HepG2 (cell line): ENCODE measurements around the gene ADCY1. TPM values are rescaled to one million over a fixed set of nuclear protein-coding genes. Genes with fewer than 3 reads are reported as not detected.

Experiments used
- ATAC-seq: fragments of 200-7000 bp; cut with Tn5 transposase; 3 replicates; pipeline ENCODE4 v1.9.1; 2020; ENCODE audit warnings: mild to moderate bottlenecking, moderate library complexity
- BruUV-seq: library from RNA; stranded (reverse); fragments of 400-500 nt; replicated peaks from 2 replicates; lab custom pipeline; 2021; lab: Mats Ljungman, UMichigan
- CTCF ChIA-PET: fragments of 300-600 bp; formaldehyde crosslinking; extraction: SDS; loops from one replicate; lab custom pipeline; 2021; ENCODE audit warnings: low total read pairs, inconsistent platforms, low intra/inter-chr PET ratio; lab: Yijun Ruan, JAX
- POLR2A ChIA-PET: fragments of 350-600 bp; sonication (Branson Sonifier 250); formaldehyde crosslinking; loops from one replicate; lab custom pipeline; 2020; ENCODE audit warnings: antibody characterized with exemption, inconsistent platforms; lab: Yijun Ruan, JAX
- DNase-seq: peaks from one replicate; pipeline ENCODE4 v3.0.0-alpha.2; 2015; ENCODE audit warnings: low spot score
- FAIRE-seq: peaks from 3 replicates; lab custom pipeline; 2011; peaks lifted over from hg19 to GRCh38; lab: Jason Lieb, UNC
- H2AFZ ChIP-seq: one replicate; pipeline ENCODE4 v1.6.1; 2011; ENCODE audit warnings: low read length, inconsistent platforms
- H3K27ac ChIP-seq: fragments of 300-600 bp; 3 replicates; pipeline ENCODE4 v1.8.0; 2011; ENCODE audit warnings: mixed run types, mild to moderate bottlenecking, mixed read lengths, low read length, inconsistent platforms; ENCODE audit not compliant: insufficient read depth; ENCODE audit errors: extremely low read length
- H3K27me3 ChIP-seq, 2 experiments: fragments of 200-600 bp in 1 of 2; 2 replicates in 1 of 2; 3 replicates in 1 of 2; pipeline versions ENCODE4 v1.6.0 to v1.8.0; 2011; ENCODE audit warnings: low read length in 2 of 2, mild to moderate bottlenecking in 2 of 2, moderate library complexity in 2 of 2, inconsistent platforms in 1 of 2; ENCODE audit not compliant: insufficient read depth in 2 of 2, control insufficient read depth in 1 of 2
- H3K36me3 ChIP-seq, 2 experiments: fragments of 200-600 bp in 1 of 2; replicated peaks in 1 of 2; 2 replicates in 1 of 2; 3 replicates in 1 of 2; pipeline versions ENCODE4 v1.5.1 to v1.8.0; 2011; ENCODE audit warnings: low read length in 2 of 2, inconsistent platforms in 1 of 2; ENCODE audit not compliant: insufficient read depth in 2 of 2, control insufficient read depth in 1 of 2
- H3K4me1 ChIP-seq: 2 replicates; pipeline ENCODE4 v1.5.1; 2012; ENCODE audit warnings: low read length, inconsistent platforms; ENCODE audit not compliant: insufficient read depth
- H3K4me2 ChIP-seq: 2 replicates; pipeline ENCODE4 v1.6.0; 2011; ENCODE audit warnings: low read depth, low read length, inconsistent platforms
- H3K4me3 ChIP-seq, 3 experiments: fragments of 200-600 bp in 1 of 3; sonication (generic), shearing (Covaris generic) in 1 of 3; replicated peaks in 1 of 3; 2 replicates each; pipeline ENCODE4 v1.5.1; 2011 to 2016; ENCODE audit warnings: low read length in 3 of 3, inconsistent platforms in 2 of 3, low read depth in 2 of 3, mild to moderate bottlenecking in 2 of 3, control low read depth in 1 of 3, mixed read lengths in 1 of 3; ENCODE audit not compliant: insufficient read depth in 1 of 3
- H3K79me2 ChIP-seq: one replicate; pipeline ENCODE4 v1.6.1; 2011; ENCODE audit warnings: low read length, inconsistent platforms; ENCODE audit not compliant: insufficient read depth
- H3K9ac ChIP-seq: 2 replicates; pipeline ENCODE4 v1.6.0; 2011; ENCODE audit warnings: mild to moderate bottlenecking, low read depth, low read length, inconsistent platforms; ENCODE audit not compliant: insufficient read depth
- H3K9me3 ChIP-seq: 2 replicates; pipeline ENCODE4 v1.5.1; 2012; ENCODE audit warnings: mild to moderate bottlenecking, low read length
- H4K20me1 ChIP-seq: 2 replicates; pipeline ENCODE4 v1.6.0; 2011; ENCODE audit warnings: inconsistent platforms, mild to moderate bottlenecking, low read length, moderate library complexity; ENCODE audit not compliant: insufficient read depth
- JUNB ChIP-seq: sonication (generic); formaldehyde crosslinking; IDR thresholded peaks from 2 replicates; pipeline ENCODE4 v1.8.0; 2022; ENCODE audit warnings: missing genetic modification reagents, mild to moderate bottlenecking, borderline replicate concordance
- KDM3A ChIP-seq: IDR thresholded peaks from 2 replicates; pipeline ENCODE4 v1.6.1; 2018; ENCODE audit warnings: low read depth, missing compliant biosample characterization
- MAFK ChIP-seq, 2 experiments: IDR thresholded peaks in 1 of 2; conservative IDR thresholded peaks in 1 of 2; 2 replicates each; pipeline ENCODE4 v1.6.1; 2011; ENCODE audit warnings: improper control_type of control experiment in 2 of 2, low read length in 2 of 2
- PHF5A ChIP-seq: IDR thresholded peaks from one replicate; pipeline ENCODE4 v1.6.1; 2018; ENCODE audit warnings: low read depth, missing genetic modification reagents; ENCODE audit not compliant: unreplicated experiment
- SALL1 ChIP-seq: sonication (generic); formaldehyde crosslinking; IDR thresholded peaks from 2 replicates; pipeline ENCODE4 v1.8.0; 2022; ENCODE audit warnings: mild to moderate bottlenecking, missing genetic modification reagents
- SPEN ChIP-seq: sonication (generic); formaldehyde crosslinking; IDR thresholded peaks from 2 replicates; pipeline ENCODE4 v1.5.1; 2020; ENCODE audit warnings: low read depth, mild to moderate bottlenecking, missing genetic modification reagents
- ZNF790 ChIP-seq: sonication (generic); formaldehyde crosslinking; IDR thresholded peaks from 2 replicates; pipeline ENCODE4 v1.8.0; 2022; ENCODE audit warnings: missing genetic modification reagents, mild to moderate bottlenecking, borderline replicate concordance
- WGBS: methylation state at CpG from one replicate; pipeline ENCODE4 v1.1.6; 2017; ENCODE audit warnings: low lambda C conversion rate; 5-methylcytosine and 5-hydroxymethylcytosine counted together
- in situ Hi-C: cut with HindIII; loops from 2 replicates; pipeline ENCODE4 v1.10.0; 2017; ENCODE audit warnings: low pct_unique_long_range_greater_than_20kb; ENCODE audit not compliant: extremely low pct_ligation_motif_present
- intact Hi-C: fragments of 100-400 bp; cut with micrococcal nuclease; formaldehyde crosslinking; loops from one replicate; pipeline ENCODE4 v1.10.0; 2022; ENCODE audit not compliant: unreplicated experiment
- polyA plus RNA-seq, 8 experiments: library from polyadenylated mRNA; depleted of rRNA in 3 of 8; stranded (reverse) in 7 of 8; unstranded in 1 of 8; fragments of >200 nt; fragmentation: Illumina TruSeq in 4 of 8; extraction: Trizol in 4 of 8; gene quantifications; 2 replicates each; pipeline versions ENCODE4 v1.2.1 to v1.2.3, GENCODE V29; 2011 to 2016; ENCODE audit warnings: low read depth in 4 of 8, missing spikeins in 1 of 8, mixed read lengths in 1 of 8; ENCODE audit not compliant: insufficient read depth in 1 of 8
- total RNA-seq, 5 experiments: library from RNA; depleted of rRNA; stranded (reverse); fragments of >200 nt; fragmentation: Illumina TruSeq; extraction: Trizol; gene quantifications; 2 replicates each; pipeline ENCODE4 v1.2.3, GENCODE V29; 2016; ENCODE audit warnings: low read depth in 1 of 5

The ADCY1 gene
- total and polyA plus RNA-seq, 2 of the 13 experiments (the other 11 are each of a cell fraction or from before 2014, with no cell fraction given) = 0.80 to 1.2 TPM

DNA sequence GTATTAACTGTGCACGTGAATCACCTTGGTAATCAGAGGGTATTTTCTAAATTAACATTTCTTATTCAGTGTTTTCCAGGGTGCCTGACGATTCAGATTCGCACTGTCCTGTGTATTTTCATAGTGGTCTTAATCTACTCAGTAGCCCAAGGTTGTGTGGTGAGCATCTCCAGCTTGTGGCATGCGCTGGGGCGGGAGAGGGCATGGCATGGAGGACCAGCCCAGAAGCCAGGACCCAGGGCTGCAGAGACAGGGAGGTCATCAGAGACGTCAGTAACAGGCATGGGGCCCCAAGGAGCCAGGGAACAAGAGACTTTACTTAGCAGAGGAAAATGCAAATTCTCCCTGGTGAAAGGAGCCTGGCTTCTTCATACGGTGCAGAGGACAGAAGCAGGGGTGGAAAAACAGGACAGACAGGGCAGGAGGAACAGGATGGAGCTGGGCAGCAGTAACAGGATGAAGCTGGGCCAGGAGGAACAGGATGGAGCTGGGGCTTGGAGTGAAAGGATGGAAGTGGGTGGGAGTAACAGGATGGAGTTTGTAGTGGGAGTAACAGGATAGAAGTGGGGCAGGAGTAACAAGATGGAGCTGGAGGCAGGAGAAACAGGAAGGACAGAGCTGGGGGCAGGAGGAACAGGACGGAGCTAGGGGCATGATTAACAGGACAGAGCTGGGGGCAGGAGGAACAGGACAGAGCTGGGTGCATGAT, 110.9 kb downstream of the ADCY1 start:
- in situ Hi-C loops = no loop called here
- DNase-seq (no peak), FAIRE-seq (no peak), ATAC-seq (no peak)
- H3K79me2 ChIP-seq = no peaks in the 10 kb centered on the region
- no TSS peak for BruUV-seq
- H3K9ac ChIP-seq = no peak overlapping the region
- H3K27ac ChIP-seq = no peak overlapping the region
- WGBS = 75% methylated on average over 8 of the region's 8 CpGs
- ChIA-PET POLR2A (interaction anchor here (1.0 kb wide), 1 partner anchor 197 kb away, joined by 3 read pairs; no protein-coding TSS in a partner anchor), CTCF (no interaction called here)
- TF ChIP-seq JUNB (0 out of 2 replicates have a peak, but pooled peaks have one; percentile 19), SALL1 (no peak)
- H3K4me2 ChIP-seq = no peak overlapping the region
- intact Hi-C loops = no loop called here
- no peaks in the 10 kb centered on the region for H4K20me1 ChIP-seq
- peaks cover 0 to 3% of the 10 kb centered on the region in 2 experiments; a peak in 1 of 5 replicates for H3K27me3 ChIP-seq
- H3K9me3 ChIP-seq = no peaks in the 10 kb centered on the region
- H3K36me3 ChIP-seq = no peaks in the 10 kb centered on the region
- no peak overlapping the region for H2AFZ ChIP-seq
- peaks cover 24% of the 10 kb centered on the region for H3K4me1 ChIP-seq
- no peak overlapping the region for H3K4me3 ChIP-seq

DNA sequence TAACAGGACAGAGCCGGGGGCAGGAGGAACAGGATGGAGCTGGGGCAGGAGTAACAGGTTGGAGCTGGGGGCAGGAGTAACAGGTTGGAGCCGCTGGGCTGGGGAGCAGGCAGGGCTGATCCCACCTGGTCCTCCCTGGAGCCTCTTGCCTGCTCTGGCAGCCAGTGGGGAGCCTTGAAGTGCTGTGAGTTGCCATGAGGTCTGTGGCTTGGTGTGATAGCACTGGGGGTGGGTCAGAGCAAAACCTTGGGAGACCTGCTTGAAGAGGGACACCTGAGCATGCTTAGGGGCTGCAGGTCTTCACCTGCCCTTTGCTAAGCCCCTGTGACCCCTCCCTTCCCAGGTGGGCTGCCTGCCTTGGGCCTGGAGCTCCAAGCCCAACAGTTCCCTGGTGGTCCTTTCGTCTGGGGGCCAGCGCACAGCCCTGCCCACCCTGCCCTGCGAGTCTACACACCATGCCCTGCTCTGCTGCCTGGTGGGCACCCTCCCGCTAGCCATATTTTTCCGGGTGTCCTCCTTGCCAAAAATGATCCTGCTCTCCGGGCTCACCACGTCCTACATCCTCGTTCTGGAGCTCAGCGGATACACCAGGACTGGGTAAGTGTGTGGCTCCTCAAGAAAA, 111.6 kb downstream of the ADCY1 start:
- Histone ChIP-seq H3K4me3 (no peak overlapping the region), H4K20me1 (no peaks in the 10 kb centered on the region), H3K79me2 (no peaks in the 10 kb centered on the region), H3K36me3 (no peaks in the 10 kb centered on the region), H3K27ac (no peak overlapping the region), H3K9ac (no peak overlapping the region), H3K4me1 (peaks cover 30% of the 10 kb centered on the region), H3K27me3 (peaks cover 0 to 3% of the 10 kb centered on the region in 2 experiments; a peak in 1 of 5 replicates), H2AFZ (no peak overlapping the region), H3K4me2 (no peak overlapping the region), H3K9me3 (no peaks in the 10 kb centered on the region)
- in situ Hi-C loops = no loop called here
- 93% methylated on average over 9 of the region's 11 CpGs for WGBS
- POLR2A ChIA-PET = interaction anchor here (1.0 kb wide), 1 partner anchor 196 kb away, joined by 3 read pairs; no protein-coding TSS in a partner anchor
- no peak for DNase-seq
- no peak for TF ChIP-seq SPEN (CRISPR knock-in tag)
- no peak for TF ChIP-seq ZNF790 (CRISPR knock-in tag)
- TF ChIP-seq KDM3A (CRISPR knock-in tag) = no peak
- TF ChIP-seq MAFK (conservative IDR thresholded peaks at IDR 0.05 in 1 of 2, IDR thresholded peaks at IDR 0.05 in 1 of 2; ENCODE audit: low read length in 2 of 2) = no peak
- no peak for TF ChIP-seq PHF5A (CRISPR knock-in tag)
- no peak for FAIRE-seq
- intact Hi-C loops = no loop called here
- CTCF ChIA-PET = no interaction called here
- ATAC-seq = no peak
- no TSS peak for BruUV-seq
